NCI-H1092 treated with DMSO at 0.1 percent for 48 hours (cell line): Measurements from ENCODE around the gene ZNF546.
"Not testable (repeated sequence)": the region's sequence is repeated elsewhere in the genome, so short reads cannot be mapped to it uniquely, and the experiment has no call there.

Experiments
- DNase-seq: peaks from one replicate; lab custom pipeline; 2025; lab: John Stamatoyannopoulos, UW

ZNF546 gene

GRCh38 chr19:39986643-39987042 is 10.2 kb upstream of the ZNF546 start:
- DNase-seq = no peak

GRCh38 chr19:39987167-39987566 is 9.7 kb upstream of the ZNF546 start:
- DNase-seq = no peak

GRCh38 chr19:39987596-39987995 is 9.3 kb upstream of the ZNF546 start:
- no peak for DNase-seq

- no peak for DNase-seq
Measured at GRCh38 chr19:39993605-39994004, 3.3 kb upstream of the ZNF546 start.

- no peak for DNase-seq
Measured at GRCh38 chr19:39994361-39994760, 2.5 kb upstream of the ZNF546 start.

GRCh38 chr19:39995794-39996193 is 1.1 kb upstream of the ZNF546 start:
- DNase-seq = no peak

- DNase-seq = peak; percentile 35
Measured at GRCh38 chr19:39996218-39996810, 546 bp upstream of the ZNF546 start.

GRCh38 chr19:39997638-39998216 is 867 bp downstream of the ZNF546 start:
- DNase-seq = no peak

- DNase-seq = no peak
Measured at GRCh38 chr19:39998501-39998900, 1.6 kb downstream of the ZNF546 start.

- DNase-seq = no peak
Measured at GRCh38 chr19:40005691-40006272, 8.9 kb downstream of the ZNF546 start.

GRCh38 chr19:40006273-40006691 is 9.4 kb downstream of the ZNF546 start:
- DNase-seq = no peak

GRCh38 chr19:40009674-40010073 is 12.8 kb downstream of the ZNF546 start:
- DNase-seq = no peak

GRCh38 chr19:40013991-40014390 is 17.1 kb downstream of the ZNF546 start:
- no peak for DNase-seq

GRCh38 chr19:40023969-40024368 is 27.1 kb downstream of the ZNF546 start:
- DNase-seq = no peak

GRCh38 chr19:40025938-40026596 is 29.2 kb downstream of the ZNF546 start:
- DNase-seq = no peak

GRCh38 chr19:40026597-40026970 is 29.7 kb downstream of the ZNF546 start:
- no peak for DNase-seq

GRCh38 chr19:40033989-40034560 is 37.2 kb downstream of the ZNF546 start:
- no peak for DNase-seq

- DNase-seq = no peak
Measured at GRCh38 chr19:40035996-40036395, 39.1 kb downstream of the ZNF546 start.

GRCh38 chr19:40038047-40038446 is 41.2 kb downstream of the ZNF546 start:
- not testable (repeated sequence) for DNase-seq

- not testable (repeated sequence) for DNase-seq
Measured at GRCh38 chr19:40041718-40042117, 44.9 kb downstream of the ZNF546 start.

- no peak for DNase-seq
Measured at GRCh38 chr19:40053491-40053890, 56.6 kb downstream of the ZNF546 start.

- no peak for DNase-seq
Measured at GRCh38 chr19:40054632-40055031, 57.8 kb downstream of the ZNF546 start.

GRCh38 chr19:40055049-40055448 is 58.2 kb downstream of the ZNF546 start:
- DNase-seq = no peak
